ENCODE data around the gene SH3PXD2A. TPM values are rescaled to one million over a fixed set of nuclear protein-coding genes. Genes with fewer than 3 reads are reported as not detected.

Gene SH3PXD2A
- 10 to 100 TPM in 6 of 8 experiments, 1 to 10 TPM in 2; 7.8 to 34.3 (median 12.8) TPM for total RNA-seq

- peak within 1 kb of the TSS; percentile 45 to 85 (median 77) for H3K4me3 ChIP-seq
- in situ Hi-C loops (cut with MboI; ENCODE audit: low pct_unique_long_range_greater_than_20kb in 2 of 9, low sequenced_read_pairs in 9 of 9, unreplicated experiment in 9 of 9) = loop anchor here in 5 of 9 experiments (5.0 to 25.0 kb wide), 2 partner anchors 138 to 143 kb away; no protein-coding TSS in a partner anchor
- WGBS, 10 experiments = no CpG with 5 or more reads among the region's 54 CpGs
- peaks cover 33 to 38% of the 10 kb centered on the region in 2 donors for H3K4me1 ChIP-seq (replicated peaks in 1 of 2)
- peak; percentile 18 to 75 (median 67) for ATAC-seq (replicated peaks in 6 of 8)
- peak within 1 kb of the TSS; percentile 77 to 89 for H3K27ac ChIP-seq
Observed at GRCh38 chr10:103855424-103855823, at the start of gene SH3PXD2A. TSS of gene SH3PXD2A (minus strand) at chr10:103855576. CDS start at chr10:103855266, 310 bp downstream.

DNA sequence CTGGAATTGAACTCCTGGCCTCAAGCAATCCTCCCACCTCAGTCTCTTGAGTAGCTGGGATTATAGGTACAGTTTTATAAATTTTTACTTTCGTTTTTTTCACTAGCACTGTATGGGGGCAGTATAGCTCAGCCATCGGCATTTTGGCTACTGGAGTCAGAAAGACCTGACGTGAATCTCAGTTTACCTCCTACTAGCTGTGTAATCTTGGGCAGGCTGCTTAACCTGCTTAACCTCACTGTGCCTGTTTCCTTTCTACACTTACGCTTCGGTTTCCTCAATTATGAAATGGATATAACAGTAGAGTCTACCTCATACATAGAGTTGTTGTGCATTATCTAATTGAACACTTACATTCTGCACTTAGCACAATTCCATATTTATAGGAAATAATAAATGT, 45.9 kb upstream of the SH3PXD2A start:
- ATAC-seq (replicated peaks in 6 of 8) = no peak
- WGBS, 10 experiments = 85 to 100% (median 91%) methylated on average over 1 to 5 of the region's 5 CpGs; no CpG with 5 or more reads in 1 of the 10 experiments
- no peak overlapping the region for H3K27ac ChIP-seq
- in situ Hi-C loops (cut with MboI; ENCODE audit: low pct_unique_long_range_greater_than_20kb in 2 of 9, low sequenced_read_pairs in 9 of 9, unreplicated experiment in 9 of 9) = no loop called here
- no peaks in the 10 kb centered on the region for H3K4me1 ChIP-seq (replicated peaks in 1 of 2)
- H3K4me3 ChIP-seq = no peak overlapping the region

DNA sequence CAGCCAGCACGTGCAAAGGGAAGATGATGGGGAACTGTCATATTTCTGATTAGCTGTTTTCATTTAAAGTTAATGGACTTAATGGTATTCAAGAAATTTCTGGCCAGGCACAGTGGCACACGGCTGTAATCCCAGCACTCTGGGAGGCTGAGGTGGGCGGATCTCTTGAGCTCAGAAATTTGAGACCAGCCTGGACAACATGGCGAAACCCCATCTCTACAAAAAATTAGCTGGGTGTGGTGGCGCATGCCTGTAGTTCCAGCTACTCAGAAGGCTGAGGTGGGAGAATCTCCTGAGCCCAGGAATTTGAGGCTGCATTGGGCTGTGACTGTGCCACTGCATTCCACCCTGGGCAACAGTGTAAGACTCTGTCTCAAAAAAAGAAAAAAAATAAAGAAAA, 43.9 kb upstream of the SH3PXD2A start:
- no peak overlapping the region for H3K4me3 ChIP-seq
- H3K4me1 ChIP-seq (replicated peaks in 1 of 2) = peaks cover 15 to 16% of the 10 kb centered on the region in 2 donors
- peak in 1 of 8 experiments; percentile 1 for ATAC-seq (replicated peaks in 6 of 8)
- in situ Hi-C loops (cut with MboI; ENCODE audit: low pct_unique_long_range_greater_than_20kb in 2 of 9, low sequenced_read_pairs in 9 of 9, unreplicated experiment in 9 of 9) = loop anchor here in 3 of 9 experiments (25.0 kb wide), 2 partner anchors 138 to 313 kb away; no protein-coding TSS in a partner anchor
- 40 to 100% (median 80%) methylated on average over 1 to 5 of the region's 5 CpGs for WGBS, 10 experiments
- no peak overlapping the region for H3K27ac ChIP-seq

- ATAC-seq (replicated peaks in 6 of 8) = peak in 1 of 8 experiments; percentile 22
- Histone ChIP-seq H3K27ac (no peak overlapping the region), H3K4me1 (replicated peaks in 1 of 2) (peaks cover 22 to 23% of the 10 kb centered on the region in 2 donors), H3K4me3 (no peak overlapping the region)
- in situ Hi-C loops (cut with MboI; ENCODE audit: low pct_unique_long_range_greater_than_20kb in 2 of 9, low sequenced_read_pairs in 9 of 9, unreplicated experiment in 9 of 9) = loop anchor here in 3 of 9 experiments (25.0 kb wide), 2 partner anchors 140 to 315 kb away; no protein-coding TSS in a partner anchor
- 27 to 100% (median 76%) methylated on average over 3 to 6 of the region's 7 CpGs; no CpG with 5 or more reads in 1 of the 10 experiments for WGBS, 10 experiments
Observed at GRCh38 chr10:103897241-103897774, 41.9 kb upstream of the SH3PXD2A start.

DNA sequence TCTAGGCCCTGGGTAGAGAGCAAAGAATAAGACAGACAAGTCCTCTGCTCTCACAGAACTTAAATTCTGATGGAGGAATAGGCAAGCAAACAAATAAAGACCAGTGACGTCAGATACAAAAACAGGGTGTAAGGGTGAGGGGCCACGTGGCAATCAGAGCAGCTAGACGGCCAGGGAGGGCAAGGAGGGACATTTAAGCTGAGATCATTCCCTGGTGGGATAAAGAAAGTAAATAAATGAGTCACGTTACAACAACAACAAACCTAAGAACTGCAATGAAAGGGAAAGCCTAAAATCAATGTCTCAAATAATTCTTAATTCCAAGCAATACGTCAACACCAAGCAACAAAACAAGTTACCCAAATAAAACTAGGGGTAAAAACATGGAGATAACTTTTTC, 40.8 kb upstream of the SH3PXD2A start:
- Histone ChIP-seq H3K4me1 (replicated peaks in 1 of 2) (peaks cover 22 to 23% of the 10 kb centered on the region in 2 donors), H3K4me3 (no peak overlapping the region), H3K27ac (no peak overlapping the region)
- WGBS, 10 experiments = 35 to 100% (median 73%) methylated on average over 2 to 5 of the region's 5 CpGs
- in situ Hi-C loops (cut with MboI; ENCODE audit: low pct_unique_long_range_greater_than_20kb in 2 of 9, low sequenced_read_pairs in 9 of 9, unreplicated experiment in 9 of 9) = loop anchor here in 3 of 9 experiments (25.0 kb wide), 2 partner anchors 141 to 316 kb away; no protein-coding TSS in a partner anchor
- ATAC-seq (replicated peaks in 6 of 8) = peak in 1 of 8 experiments; percentile 43

GRCh38 chr10:103895411-103896186, 40.2 kb upstream of the SH3PXD2A start:
- in situ Hi-C loops (cut with MboI; ENCODE audit: low pct_unique_long_range_greater_than_20kb in 2 of 9, low sequenced_read_pairs in 9 of 9, unreplicated experiment in 9 of 9) = loop anchor here in 3 of 9 experiments (25.0 kb wide), 2 partner anchors 142 to 317 kb away; no protein-coding TSS in a partner anchor
- no peak overlapping the region for H3K4me3 ChIP-seq
- H3K4me1 ChIP-seq (replicated peaks in 1 of 2) = peaks cover 22 to 23% of the 10 kb centered on the region in 2 donors
- whole genome bisulfite sequencing, 10 experiments = 11 to 93% (median 41%) methylated on average over 1 to 9 of the region's 9 CpGs
- ATAC-seq (replicated peaks in 6 of 8) = peak in 1 of 8 experiments; percentile 36
- no peak overlapping the region for H3K27ac ChIP-seq

DNA sequence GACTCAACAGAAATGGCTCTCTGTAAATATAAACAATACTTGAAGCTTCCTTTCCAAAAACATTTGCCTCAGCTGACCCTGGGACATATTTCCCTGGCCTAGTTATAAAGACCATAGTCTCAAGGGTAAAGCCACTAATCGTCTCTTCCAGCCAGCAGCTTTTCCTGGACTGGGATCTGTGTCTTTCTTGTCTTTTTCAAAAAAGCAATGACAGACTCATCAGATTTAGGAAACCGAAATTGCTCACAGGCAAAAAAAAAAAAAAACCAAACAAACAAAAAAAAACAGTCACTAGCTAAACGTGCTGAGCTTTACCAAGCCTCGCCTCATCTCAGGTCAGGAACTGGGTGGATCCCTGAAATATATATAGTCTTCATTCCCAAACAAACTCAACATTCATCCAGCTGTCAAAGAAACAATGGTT, 39.1 kb upstream of the SH3PXD2A start:
- in situ Hi-C loops (cut with MboI; ENCODE audit: low pct_unique_long_range_greater_than_20kb in 2 of 9, low sequenced_read_pairs in 9 of 9, unreplicated experiment in 9 of 9) = loop anchor here in 3 of 9 experiments (25.0 kb wide), 2 partner anchors 143 to 318 kb away; no protein-coding TSS in a partner anchor
- no peak overlapping the region for H3K4me3 ChIP-seq
- peaks cover 22 to 23% of the 10 kb centered on the region in 2 donors for H3K4me1 ChIP-seq (replicated peaks in 1 of 2)
- ATAC-seq (replicated peaks in 6 of 8) = peak in 3 of 8 experiments; percentile 23 to 37 (median 37)
- 0 to 75% (median 17%) methylated on average over 1 to 4 of the region's 4 CpGs; no CpG with 5 or more reads in 1 of the 10 experiments for WGBS, 10 experiments
- no peak overlapping the region for H3K27ac ChIP-seq

DNA sequence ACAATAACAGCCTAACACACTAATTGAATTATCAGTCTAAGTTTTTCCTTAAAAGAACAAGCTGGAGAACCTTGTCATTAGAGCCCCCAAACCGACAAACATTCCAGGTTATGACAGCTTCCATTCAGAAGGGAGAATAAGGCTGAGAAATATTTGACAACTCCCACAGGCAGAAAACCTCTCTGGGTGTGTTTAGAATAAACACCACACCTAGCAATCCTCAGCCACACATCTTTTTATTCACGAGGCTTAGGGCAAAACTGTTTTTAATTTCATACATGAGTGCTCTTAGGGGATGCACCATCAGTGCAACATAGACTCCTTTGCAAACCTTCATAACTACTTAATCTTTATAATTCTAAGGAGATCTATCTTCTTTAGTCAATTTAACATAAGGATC, 38.4 kb upstream of the SH3PXD2A start:
- 0 to 93% (median 30%) methylated on average over 1 to 2 of the region's 2 CpGs; no CpG with 5 or more reads in 2 of the 10 experiments for WGBS, 10 experiments
- H3K27ac ChIP-seq = no peak overlapping the region

GRCh38 chr10:103892181-103892580, 36.8 kb upstream of the SH3PXD2A start:
- no peak for ATAC-seq (replicated peaks in 6 of 8)
- 95 to 100% (median 100%) methylated on average over 1 to 3 of the region's 3 CpGs; no CpG with 5 or more reads in 3 of the 10 experiments for WGBS, 10 experiments
- no peak overlapping the region for H3K4me3 ChIP-seq
- H3K27ac ChIP-seq = no peak overlapping the region
- in situ Hi-C loops (cut with MboI; ENCODE audit: low pct_unique_long_range_greater_than_20kb in 2 of 9, low sequenced_read_pairs in 9 of 9, unreplicated experiment in 9 of 9) = loop anchor here in 3 of 9 experiments (25.0 kb wide), 2 partner anchors 145 to 320 kb away; no protein-coding TSS in a partner anchor
- peaks cover 26% of the 10 kb centered on the region in 2 donors for H3K4me1 ChIP-seq (replicated peaks in 1 of 2)

More for the DNA sequence above, 38.4 kb upstream of the SH3PXD2A start:
- H3K4me3 ChIP-seq = no peak overlapping the region
- peak in 3 of 8 experiments; percentile 14 to 64 (median 18) for ATAC-seq (replicated peaks in 6 of 8)
- H3K4me1 ChIP-seq (replicated peaks in 1 of 2) = peaks cover 22 to 23% of the 10 kb centered on the region in 2 donors
- in situ Hi-C loops (cut with MboI; ENCODE audit: low pct_unique_long_range_greater_than_20kb in 2 of 9, low sequenced_read_pairs in 9 of 9, unreplicated experiment in 9 of 9) = loop anchor here in 3 of 9 experiments (25.0 kb wide), 2 partner anchors 143 to 318 kb away; no protein-coding TSS in a partner anchor

DNA sequence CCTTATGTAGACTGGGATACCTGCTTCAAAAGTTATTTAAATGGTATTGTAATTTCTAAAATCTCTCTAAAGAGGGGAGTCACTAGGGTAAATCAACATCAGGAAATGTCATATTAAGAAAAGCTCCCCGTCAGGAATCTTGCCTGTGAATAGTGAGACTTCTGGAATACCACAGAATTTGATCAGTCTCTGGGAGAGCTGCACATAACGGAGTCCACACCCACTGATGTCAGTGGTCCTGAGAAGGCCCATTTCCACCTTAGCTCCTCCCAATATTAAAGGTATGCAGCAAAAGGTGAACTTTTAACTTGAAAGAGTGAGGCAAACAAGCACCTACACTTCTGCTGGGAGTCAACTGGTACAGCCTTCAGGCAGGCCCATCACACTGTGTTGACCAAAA, 35.3 kb upstream of the SH3PXD2A start:
- Histone ChIP-seq H3K4me1 (replicated peaks in 1 of 2) (peaks cover 24 to 25% of the 10 kb centered on the region in 2 donors), H3K4me3 (no peak overlapping the region), H3K27ac (no peak overlapping the region)
- peak in 2 of 8 experiments; percentile 2 to 3 for ATAC-seq (replicated peaks in 6 of 8)
- in situ Hi-C loops (cut with MboI; ENCODE audit: low pct_unique_long_range_greater_than_20kb in 2 of 9, low sequenced_read_pairs in 9 of 9, unreplicated experiment in 9 of 9) = loop anchor here in 3 of 9 experiments (25.0 kb wide), 2 partner anchors 147 to 322 kb away; no protein-coding TSS in a partner anchor
- WGBS, 10 experiments = 0 to 100% (median 83%) methylated on average over 1 to 2 of the region's 2 CpGs; no CpG with 5 or more reads in 3 of the 10 experiments

- no peak overlapping the region for H3K27ac ChIP-seq
- in situ Hi-C loops (cut with MboI; ENCODE audit: low pct_unique_long_range_greater_than_20kb in 2 of 9, low sequenced_read_pairs in 9 of 9, unreplicated experiment in 9 of 9) = loop anchor here in 3 of 9 experiments (25.0 kb wide), 2 partner anchors 147 to 322 kb away; no protein-coding TSS in a partner anchor
- H3K4me1 ChIP-seq (replicated peaks in 1 of 2) = peaks cover 20 to 21% of the 10 kb centered on the region in 2 donors
- peak in 2 of 8 experiments; percentile 30 to 37 for ATAC-seq (replicated peaks in 6 of 8)
- 26 to 100% (median 85%) methylated on average over 1 to 4 of the region's 4 CpGs for WGBS, 10 experiments
- no peak overlapping the region for H3K4me3 ChIP-seq
Observed at GRCh38 chr10:103890194-103890658, 34.9 kb upstream of the SH3PXD2A start.

DNA sequence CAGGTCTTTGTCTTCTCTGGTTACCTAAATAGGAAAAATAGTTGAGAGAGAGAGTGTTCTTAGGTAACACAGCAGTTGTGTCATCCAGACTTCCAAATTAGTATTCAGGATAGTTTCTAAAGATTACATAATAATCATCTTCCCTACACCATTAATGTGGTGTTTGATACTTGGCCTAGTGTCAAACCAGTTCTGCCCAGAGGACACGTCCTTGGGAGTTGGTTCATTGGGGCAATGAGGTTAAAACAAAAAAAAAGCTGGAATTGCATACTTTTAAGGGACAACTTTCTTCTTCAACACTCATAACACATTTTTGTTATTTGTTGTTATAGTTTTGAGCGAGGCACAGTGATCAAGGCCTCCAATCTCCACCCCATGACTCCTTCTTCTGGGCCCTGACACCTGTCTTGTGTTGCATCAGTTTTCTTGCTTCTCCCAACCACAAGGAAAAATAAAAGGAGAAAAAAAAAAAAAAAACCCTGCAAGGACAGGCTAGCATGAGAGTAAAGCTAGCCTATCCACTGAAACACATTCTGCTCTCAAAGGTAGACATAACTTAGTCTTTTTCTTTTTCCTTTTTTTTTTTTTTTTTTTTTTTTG, 33.8 kb upstream of the SH3PXD2A start:
- Histone ChIP-seq H3K27ac (no peak overlapping the region), H3K4me1 (replicated peaks in 1 of 2) (peaks cover 10 to 11% of the 10 kb centered on the region in 2 donors), H3K4me3 (no peak overlapping the region)
- ATAC-seq (replicated peaks in 6 of 8) = no peak
- 69 to 100% (median 79%) methylated on average over 1 to 2 of the region's 2 CpGs; no CpG with 5 or more reads in 1 of the 10 experiments for WGBS, 10 experiments
- in situ Hi-C loops (cut with MboI; ENCODE audit: low pct_unique_long_range_greater_than_20kb in 2 of 9, low sequenced_read_pairs in 9 of 9, unreplicated experiment in 9 of 9) = loop anchor here in 4 of 9 experiments (10.0 to 25.0 kb wide), 4 partner anchors 148 to 323 kb away; no protein-coding TSS in a partner anchor
